ENCODE results near the gene TRMT2A.

TRMT2A gene

DNA sequence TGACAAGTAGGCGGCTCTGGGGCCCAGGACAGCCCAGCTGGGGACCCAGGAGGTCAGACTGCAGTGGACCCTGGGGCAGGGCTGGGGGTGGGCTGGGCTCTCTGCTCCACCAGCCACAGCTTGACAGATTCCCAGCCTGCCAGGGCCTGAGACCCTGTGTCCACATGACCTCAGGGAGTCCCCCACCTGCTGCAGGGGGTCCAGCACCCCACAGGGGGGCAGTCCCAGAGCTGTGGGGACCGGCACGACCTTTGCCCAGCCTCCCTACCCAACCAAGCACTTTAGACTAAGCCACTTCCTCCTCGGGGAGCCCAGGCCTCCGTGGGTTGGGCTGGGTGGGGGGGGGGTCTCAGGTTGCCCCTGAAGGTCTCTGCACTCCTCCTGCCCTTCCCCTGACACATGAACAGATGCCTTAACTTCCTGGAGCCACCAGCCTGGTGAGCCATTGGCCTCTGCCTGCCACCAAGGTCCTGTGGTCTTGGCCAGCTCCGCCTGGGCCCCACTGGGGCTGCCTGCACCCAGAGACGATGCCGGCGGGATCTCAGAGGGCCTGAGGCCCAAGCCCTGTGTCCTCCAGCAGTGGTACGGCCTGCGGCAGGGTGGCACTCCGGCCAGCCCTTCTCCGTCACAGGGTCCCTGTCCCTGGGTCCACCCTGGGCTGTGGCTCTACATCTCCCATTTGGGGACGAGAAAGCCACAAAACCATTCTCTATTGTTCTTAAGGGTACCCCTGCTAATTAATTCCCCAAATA is 30.4 kb upstream of the TRMT2A start:
- DNase-seq: no peak

DNA sequence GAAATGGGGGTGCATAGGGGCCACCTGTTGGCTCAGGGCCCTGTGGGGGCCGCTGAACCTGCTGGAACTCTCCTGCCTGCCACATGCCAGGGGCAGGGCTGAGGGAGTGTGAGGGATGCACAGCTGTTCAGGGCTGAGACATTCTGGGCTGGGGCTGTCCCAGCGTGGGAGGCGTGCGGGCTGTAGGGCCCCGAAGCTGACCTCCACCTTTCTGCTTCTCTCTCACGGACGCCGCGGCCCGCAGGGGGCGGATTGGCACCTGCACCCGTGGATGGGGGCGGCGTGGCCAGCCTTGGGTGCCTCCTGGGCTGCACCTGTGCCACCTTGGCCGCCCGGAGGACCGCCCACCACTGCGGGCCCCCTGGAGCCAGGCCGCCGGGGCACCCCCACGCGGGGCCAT is 29.8 kb upstream of the TRMT2A start:
- DNase-seq: no peak

DNA sequence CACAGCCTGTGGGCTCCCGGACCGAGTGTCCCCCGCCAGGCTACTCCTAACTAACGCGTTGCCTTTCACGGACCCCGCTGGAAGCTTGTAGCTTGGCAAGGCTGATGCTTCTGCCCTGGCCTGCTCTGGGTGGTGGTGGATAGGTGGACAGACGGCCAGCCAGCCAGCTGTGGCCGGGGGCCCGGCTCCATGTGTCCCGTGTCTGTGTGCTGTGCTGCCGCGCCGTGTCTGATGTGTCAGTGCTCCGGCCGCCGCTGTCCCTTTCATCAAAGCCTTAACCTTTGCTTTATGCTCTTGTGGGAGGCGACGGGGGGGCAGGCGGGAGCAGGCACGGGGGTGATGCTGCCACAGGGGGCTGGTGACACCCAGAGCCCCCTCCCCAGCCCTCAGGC is 28.8 kb upstream of the TRMT2A start:
- no peak for DNase-seq

DNA sequence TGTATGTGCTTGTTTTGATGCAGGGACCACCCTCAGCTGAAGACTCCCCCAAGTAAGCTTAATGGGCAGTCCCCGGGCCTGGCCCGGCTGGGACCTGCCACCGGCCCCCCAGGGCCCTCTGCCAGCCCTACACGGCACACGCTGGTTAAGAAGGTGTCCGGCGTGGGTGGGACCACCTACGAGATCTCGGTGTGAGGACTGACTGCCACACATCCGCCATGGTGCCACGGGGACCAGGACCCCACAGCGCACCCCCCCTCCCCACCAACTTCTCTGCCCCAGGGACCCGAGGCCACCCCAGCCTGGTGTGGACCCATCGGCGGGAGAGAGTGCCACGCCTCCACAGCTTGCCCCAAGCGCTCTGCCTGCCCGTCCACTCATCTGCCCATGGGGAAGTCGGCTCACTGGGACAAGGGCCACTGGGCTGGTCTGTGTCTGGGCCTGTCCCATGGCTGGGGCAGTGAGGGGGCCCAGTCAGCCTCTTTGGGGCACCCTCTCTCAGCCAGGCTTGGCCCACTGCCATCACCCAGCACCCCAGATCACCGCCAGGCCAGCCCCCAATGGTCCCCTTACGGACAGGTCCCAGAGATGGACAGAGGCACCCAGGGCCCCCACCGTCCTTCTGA is 28.3 kb upstream of the TRMT2A start:
- no peak for DNase-seq

DNA sequence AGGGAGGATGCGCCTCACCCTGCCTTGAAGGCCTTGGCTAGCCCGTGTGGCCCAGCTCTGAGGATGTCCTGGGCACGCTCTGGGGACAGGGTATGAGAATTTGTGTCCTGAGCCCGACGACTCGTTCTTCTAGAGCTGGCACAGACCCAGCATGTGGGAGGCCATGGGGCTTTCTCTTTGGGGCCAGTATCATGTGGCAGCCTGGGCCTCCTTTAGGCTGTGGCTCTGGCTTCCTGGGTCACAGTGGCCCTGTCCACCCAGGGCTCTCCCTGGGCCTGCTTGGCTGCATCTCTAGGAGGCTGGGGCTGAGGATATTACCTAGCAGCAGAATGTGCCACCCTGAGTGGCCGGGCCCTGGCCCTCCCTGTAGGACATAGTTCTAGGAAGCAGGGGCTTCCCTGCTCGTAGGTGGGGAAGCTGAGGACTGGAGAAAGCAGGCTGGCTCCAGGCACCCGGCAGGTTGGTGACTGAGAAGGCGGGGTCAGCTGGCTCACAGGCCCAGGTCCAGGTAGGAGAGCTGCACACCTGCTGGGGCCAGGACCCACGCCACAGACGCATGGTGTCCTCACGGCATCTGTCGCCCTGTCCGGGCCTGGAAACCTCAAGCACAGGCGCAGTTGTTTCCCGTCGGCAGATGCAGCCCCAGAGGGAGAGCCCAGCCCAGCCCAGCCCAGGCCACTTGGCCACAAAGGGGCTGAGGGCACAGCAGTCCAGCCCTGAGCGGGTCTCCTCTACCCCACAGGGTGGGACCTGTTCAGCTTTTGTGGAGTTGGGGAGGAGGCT is 27.0 kb upstream of the TRMT2A start:
- DNase-seq: no peak

DNA sequence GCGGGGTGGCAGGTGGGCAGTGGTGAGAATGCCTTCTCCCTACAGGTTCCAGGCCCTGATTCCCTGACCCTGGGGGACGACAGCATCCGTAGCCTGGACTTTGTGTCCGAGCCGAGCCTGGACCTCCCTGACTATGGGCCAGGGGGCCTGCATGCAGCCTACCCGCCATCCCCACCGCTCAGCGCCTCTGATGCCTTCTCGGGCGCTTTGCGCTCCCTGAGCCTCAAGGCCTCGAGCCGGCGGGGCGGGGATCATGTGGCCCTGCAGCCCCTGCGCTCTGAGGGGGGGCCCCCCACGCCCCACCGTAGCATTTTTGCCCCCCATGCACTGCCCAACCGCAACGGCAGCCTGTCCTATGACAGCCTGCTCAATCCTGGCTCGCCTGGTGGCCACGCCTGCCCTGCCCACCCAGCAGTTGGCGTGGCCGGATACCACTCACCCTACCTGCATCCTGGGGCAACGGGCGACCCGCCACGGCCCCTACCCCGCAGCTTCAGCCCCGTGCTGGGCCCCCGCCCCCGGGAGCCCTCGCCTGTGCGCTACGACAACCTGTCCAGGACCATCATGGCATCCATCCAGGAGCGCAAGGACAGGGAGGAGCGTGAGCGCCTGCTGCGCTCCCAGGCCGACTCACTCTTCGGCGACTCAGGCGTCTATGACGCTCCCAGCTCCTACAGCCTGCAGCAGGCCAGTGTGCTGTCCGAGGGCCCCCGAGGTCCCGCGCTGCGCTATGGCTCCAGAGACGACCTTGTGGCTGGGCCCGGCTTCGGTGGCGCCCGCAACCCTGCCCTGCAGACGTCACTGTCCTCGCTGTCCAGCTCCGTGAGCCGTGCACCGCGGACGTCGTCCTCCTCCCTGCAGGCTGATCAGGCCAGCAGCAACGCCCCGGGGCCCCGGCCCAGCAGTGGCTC is 25.9 kb upstream of the TRMT2A start:
- no peak for DNase-seq

DNA sequence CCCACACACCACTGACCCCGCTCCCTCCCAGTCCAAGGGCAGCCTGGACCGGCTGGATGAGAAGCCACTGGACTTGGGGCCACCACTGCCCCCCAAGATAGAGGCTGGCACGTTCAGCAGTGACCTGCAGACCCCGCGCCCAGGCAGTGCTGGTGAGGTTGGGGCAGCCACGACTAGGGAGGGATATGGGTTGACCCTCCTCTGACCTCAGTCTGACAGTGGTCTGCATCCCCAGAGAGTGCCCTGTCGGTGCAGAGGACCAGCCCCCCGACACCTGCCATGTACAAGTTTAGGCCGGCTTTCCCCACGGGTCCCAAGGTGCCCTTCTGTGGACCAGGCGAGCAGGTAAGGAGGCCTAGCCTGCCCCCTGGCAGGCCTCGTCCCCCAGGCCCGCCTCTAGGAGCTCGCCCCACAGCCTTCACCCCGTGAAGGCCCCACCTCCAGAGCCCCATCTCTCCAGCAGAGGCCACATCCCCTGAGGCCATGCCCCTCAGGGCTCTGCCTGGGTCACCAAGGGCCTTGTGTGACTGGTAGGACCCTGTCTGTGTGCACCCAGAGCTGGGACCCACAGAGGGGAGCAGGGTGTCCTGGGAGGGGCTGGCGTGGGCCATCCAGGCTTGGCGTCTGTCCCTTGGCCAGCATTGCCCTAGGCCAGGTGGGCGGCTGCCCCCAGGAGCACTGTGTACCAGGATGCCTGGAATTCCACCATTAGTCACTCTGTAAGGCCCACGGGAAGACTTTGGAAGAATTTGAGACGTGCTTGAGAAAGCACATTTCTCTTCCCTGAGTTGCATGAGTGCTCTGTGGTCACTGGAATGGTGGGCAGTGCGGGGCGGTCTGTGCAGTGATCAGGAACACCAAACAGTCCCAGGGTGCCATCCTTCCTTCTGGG is 24.4 kb upstream of the TRMT2A start:
- DNase-seq: no peak

DNA sequence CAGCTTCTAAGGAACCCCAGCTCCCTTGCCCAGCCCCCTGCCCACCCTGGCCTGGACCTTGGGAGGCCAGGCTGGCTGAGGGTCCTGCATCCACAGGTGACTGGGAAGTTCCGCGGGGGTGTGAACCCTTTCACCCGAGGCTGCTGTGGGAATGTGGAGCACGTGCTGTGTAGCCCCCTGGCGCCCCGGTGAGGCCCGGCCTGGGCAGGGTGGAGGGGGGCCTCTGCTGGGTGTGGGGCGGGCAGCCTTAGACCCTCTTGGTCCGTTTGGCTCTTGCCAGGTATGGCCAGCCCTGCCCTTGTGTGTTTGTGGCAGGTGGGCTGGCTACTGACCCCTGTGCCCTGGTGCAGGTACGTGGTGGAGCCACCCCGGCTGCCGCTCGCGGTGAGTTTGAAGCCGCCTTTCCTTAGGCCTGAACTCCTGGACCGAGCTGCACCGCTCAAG is 23.5 kb upstream of the TRMT2A start:
- no peak for DNase-seq

DNA sequence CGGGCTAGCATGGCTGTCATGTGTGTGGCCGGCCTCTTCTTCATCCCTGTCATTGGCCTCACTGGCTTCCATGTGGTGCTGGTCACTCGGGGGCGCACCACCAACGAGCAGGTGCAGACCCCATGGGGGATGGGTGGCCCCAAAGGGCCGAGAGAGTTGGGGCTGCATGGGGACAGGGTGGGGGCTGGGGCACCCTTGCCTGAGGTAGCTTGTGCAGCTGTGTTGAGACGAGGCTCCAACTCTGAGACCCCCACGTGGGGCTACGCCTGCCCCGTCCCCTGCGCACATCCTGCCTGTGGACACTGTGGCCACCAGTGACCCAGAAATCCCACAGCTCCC is 23.1 kb upstream of the TRMT2A start:
- DNase-seq: no peak

DNA sequence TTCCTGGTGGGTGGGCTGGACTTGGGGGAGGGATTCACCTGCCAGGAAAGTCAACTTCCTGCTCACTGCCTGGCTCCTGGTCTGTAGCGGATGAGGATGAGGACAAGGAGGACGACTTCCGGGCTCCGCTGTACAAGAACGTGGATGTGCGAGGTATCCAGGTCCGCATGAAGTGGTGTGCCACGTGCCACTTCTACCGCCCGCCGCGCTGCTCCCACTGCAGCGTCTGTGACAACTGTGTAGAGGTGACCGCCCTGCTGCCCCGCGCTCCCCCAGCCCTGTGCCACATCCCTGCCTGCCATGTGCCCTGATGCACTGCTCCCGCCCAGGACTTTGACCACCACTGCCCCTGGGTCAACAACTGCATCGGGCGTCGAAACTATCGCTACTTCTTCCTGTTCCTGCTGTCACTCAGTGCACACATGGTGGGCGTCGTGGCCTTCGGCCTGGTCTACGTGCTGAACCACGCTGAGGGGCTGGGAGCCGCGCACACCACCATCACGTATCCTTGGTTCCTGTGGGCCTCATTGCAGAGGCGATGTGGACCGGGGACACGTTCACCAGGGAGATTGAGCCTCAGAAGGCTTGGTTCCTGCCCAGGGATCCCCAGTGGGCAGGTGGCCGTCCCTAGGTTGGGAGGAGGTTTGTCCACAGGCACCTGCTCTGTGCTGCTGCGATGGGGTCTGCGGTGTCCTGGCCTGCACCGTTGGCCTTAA is 22.5 kb upstream of the TRMT2A start:
- no peak for DNase-seq

DNA sequence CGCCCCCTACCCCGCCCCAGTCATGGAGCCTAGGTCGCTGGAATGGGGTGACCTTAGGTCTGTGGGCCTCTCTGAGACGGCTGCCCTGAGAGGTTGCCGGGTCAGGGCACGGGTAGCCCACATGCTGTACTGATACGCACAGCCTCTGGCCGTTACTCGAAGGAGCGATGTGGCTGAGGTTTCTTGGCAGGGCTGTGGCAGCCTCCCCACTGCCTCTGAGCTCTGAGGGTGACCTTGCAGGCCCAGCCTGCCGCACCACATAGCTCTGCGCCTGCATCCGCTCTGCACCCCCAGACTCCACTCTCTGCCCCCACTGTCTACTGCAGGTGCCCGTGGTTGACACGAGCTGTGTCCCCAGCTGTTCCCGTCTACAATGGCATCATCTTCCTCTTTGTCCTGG is 21.8 kb upstream of the TRMT2A start:
- no peak for DNase-seq

DNA sequence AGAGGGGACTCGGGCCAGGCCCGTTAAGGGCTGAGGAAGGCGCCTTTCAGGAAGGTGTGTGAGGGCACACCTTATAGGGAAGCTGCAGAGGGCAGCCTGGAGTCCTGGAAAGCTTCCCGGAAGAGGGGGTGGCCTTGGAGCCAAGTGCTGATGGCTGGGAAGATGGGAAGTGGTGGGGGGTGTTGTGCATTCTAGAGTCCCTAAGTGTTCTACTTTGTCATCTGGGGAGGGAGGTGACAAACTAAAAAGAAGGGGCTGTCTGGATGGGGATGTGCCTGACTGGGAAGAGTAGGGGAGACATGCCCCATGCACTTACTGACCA is 21.4 kb upstream of the TRMT2A start:
- DNase-seq: no peak

DNA sequence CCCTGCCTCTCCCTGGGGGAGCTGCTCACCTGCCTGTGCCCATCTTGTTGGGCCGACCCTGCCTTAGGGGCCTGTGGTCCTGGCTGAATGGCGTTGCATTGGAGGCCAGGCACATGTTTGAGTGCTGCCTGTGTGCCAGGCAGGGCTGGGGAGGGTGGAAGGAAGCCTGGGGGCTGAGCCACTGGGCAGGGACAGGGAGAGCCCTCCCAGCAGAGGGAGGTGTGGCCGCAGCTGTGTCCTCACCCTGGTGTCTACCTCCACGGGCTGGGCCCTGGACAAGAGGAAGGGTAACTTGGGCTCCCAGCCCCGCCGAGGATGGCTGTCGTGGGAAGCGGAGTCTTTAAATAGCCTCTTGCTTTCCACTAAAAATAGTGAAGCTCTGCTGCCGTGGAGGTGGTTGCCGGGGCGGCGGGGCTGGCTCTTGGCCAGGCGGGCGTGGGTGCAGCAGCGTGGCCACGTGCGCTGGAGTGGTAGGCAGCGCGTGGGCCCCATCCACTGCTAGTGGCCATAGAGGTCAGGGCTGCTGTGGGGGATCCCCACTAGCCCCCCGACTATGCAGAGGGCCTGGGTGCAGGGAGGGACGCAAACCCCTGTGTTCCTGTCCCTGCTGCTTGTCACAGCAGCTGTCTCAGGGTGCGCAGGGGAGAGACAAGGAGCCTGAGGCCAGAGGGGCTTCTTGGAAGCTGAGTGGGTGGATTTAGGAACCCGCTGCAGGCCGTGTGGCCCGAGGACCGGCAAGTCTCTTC is 20.8 kb upstream of the TRMT2A start:
- no peak for DNase-seq

DNA sequence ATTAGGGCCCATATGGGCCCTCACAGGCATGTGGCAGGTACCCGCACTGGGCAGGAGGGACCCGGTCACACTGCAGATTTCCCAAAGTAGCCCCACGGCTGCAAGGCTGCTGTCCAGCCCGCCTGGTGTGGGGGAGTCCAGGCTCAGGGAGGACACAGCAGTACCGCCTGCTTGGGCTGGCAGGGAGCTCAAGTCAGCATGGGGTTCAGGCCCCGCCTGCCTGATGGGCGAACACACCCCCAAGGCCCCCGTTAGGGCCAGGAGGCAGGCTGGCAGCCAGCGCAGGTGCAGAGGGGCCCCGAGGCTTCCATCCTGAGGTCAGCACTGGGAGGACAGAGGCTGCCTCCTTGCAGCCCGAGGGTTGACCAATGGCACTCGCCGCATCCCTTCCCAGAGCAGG is 20.1 kb upstream of the TRMT2A start:
- DNase-seq: no peak

DNA sequence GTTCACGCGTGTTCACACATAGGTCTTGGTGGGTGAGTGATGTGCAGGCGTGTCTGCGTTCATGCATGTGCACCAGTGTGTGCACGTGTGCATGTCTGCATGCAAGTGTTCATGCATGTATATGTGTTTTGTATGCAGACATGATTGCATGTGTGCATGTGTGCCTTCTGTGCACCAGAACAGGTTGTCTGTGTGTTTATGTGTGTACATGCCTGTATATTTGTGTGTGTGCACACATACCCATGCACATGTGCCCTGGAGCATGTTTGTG is 19.5 kb upstream of the TRMT2A start:
- DNase-seq: no peak

DNA sequence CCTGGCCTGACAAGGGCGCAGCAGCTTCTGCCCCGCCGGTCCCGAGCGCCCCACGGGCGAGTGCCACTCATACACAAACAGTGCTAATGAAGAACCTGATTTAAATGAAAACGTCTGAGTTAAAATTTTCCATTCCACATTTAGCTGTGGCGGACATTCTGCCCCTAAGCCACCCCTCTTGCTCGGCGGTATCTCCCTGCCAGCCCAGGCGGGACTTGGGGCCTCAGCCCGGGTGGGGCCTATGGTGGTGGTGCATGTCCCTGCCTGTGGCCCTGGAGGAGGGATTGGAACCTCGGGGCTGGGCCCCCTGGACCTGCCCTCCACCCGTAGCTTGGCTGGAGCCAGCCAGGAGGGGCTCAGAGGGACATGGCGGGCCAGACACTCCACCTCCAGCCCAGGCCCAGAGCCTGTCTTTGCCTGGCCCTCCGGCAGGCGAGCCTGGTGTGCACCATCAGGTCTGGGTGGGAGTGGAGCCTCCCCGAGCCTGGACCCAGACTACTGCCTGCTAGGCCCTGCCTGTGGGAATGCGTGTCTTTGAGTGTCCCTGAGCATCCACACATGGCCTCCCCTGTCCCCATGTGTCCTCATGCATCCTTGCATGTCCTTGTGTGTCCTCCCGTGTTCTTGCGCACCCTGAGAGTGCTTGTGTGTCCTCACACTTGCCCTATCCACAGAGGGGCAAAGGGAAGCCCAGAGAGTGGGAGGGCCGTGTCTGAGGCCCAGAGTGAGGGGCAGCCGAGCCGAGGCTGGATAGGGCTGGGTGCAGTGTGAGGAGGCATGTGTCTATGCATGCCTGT is 19.0 kb upstream of the TRMT2A start:
- no peak for DNase-seq

DNA sequence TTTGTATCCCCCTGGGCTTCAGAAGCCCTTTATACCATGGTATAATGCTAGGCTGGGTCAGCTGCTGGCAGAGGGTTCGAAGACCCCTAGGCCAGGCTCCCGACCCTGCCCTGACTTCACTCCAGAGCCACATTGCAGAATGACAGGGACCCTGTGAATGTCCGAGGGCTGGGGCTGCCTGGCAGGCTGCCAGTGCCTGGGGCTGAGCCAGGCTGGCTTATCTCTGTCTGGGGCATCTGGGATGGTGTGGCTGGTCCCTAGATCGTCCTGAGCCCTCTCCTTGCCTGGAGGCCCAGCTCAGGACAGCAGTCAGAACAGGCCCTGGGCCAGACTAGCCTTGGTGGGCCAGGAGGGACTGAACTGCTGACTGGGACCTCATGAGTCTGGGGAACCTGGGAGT is 18.2 kb upstream of the TRMT2A start:
- no peak for DNase-seq

DNA sequence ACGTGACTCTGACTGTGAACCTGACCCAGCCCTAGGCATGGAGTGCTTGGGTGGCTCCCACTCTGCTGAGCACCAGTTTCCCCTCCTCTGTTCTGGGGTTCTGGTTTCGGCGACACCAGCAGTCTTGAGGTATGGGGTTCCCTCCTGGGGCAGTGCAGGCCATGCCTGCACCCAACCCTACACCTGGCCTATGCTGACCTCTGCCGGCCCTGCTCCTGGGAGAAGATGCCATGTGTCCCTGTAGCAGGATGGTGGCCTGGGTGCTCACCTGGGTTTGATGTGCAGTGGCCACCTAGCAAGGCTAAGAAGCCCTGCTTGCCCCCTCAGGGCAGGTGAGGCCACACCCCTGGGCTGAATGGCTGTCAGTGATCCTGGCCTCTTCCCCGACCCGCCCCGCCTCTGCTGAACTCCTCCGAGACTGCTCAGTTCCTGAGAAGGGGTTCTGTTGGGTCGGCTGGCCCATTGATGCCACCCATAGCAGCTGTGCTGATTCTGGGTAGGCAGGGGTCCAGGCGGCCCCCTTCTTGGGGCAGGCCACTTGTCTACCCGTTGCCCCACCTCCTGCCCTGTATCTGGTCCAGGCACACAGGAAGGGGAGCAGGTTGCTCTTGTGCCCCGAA is 17.0 kb upstream of the TRMT2A start:
- DNase-seq: no peak

DNA sequence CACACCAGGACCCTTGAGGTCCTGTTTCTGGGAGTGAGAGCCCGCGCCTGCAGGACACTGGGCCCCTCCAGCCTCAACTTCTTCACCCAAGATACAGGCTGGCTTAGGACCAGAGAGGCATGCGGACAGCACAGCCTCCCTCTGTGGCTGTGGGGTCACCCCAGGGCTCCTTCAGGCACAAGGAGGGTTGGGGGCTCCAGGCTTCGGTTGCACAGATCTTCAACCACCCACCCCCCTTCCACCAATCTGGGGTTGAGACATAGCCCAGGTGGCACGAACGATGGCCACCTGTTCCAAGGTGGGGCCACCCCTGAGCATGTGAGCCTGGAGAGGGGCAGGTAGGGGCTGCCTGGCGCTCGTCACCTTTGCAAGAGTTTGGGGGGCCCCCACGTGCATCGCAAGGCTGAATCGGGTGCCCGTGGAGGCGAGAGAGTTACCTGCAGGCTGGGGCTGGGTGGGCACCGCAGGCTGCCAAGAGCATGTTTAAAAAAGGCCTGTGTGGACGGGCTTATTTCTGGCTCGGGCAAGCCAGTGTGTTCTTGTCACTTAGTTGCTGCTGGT is 15.7 kb upstream of the TRMT2A start:
- no peak for DNase-seq

Data from NCI-H1105 treated with DMSO at 0.1 percent for 48 hours (cell line).